ENCODE data around the gene TRMT1L. TPM values are rescaled to one million over a fixed set of nuclear protein-coding genes. Genes with fewer than 3 reads are reported as not detected.
"Not testable (repeated sequence)": the region's sequence is repeated elsewhere in the genome, so short reads cannot be mapped to it uniquely, and the experiment has no call there.

TRMT1L gene
- polyA plus RNA-seq (ENCODE audit: low read depth in 6 of 6) = 10 to 100 TPM; 15.6 to 31.8 (median 22.9) TPM

GRCh38 chr1:185156854-185157598, at the start of gene TRMT1L, which contains the start of gene SWT1:
TRMT1L (minus strand) TSS chr1:185156953; CDS start chr1:185156712, 241 bp downstream.
SWT1 (plus strand) TSS chr1:185157167; CDS start chr1:185160842, 3,675 bp downstream.
- no peaks in the 10 kb centered on the region for H3K9me3 Mint-ChIP-seq
- H3K27me3 Mint-ChIP-seq = no peaks in the 10 kb centered on the region
- H3K4me1 Mint-ChIP-seq = peaks cover 25 to 45% (median 36%) of the 10 kb centered on the region in 3 donors
- ATAC-seq (ENCODE audit: low read depth in 2 of 2) (peak; percentile 77 to 79), DNase-seq (peak; percentile 99)
- peak within 1 kb of the TSS; percentile 99 to 100 (median 100) for H3K27ac Mint-ChIP-seq
- peak within 1 kb of the TSS; percentile 92 to 100 (median 99) for H3K4me3 Mint-ChIP-seq
- peaks cover 0 to 8% of the 10 kb centered on the region in 2 donors for H3K36me3 Mint-ChIP-seq

- Mint-ChIP-seq H3K9me3 (peaks cover 9 to 19% (median 16%) of the 10 kb centered on the region in 7 donors), H3K27ac (no peak overlapping the region), H3K4me3 (no peak overlapping the region), H3K27me3 (no peaks in the 10 kb centered on the region), H3K36me3 (peaks cover 32 to 45% of the 10 kb centered on the region in 2 donors), H3K4me1 (peaks cover 0 to 5% (median 0%) of the 10 kb centered on the region in 3 donors)
- ATAC-seq (ENCODE audit: low read depth in 2 of 2) (no peak), DNase-seq (no peak)
Measured at GRCh38 chr1:185200889-185201288, 44.1 kb upstream of the TRMT1L start.

GRCh38 chr1:185198712-185199111, 42.0 kb upstream of the TRMT1L start:
- not testable (repeated sequence) for H3K27ac Mint-ChIP-seq; H3K4me1 Mint-ChIP-seq; H3K4me3 Mint-ChIP-seq; H3K27me3 Mint-ChIP-seq; DNase-seq; ATAC-seq (ENCODE audit: low read depth in 2 of 2)
- Mint-ChIP-seq H3K36me3 (peaks cover 32 to 45% of the 10 kb centered on the region in 2 donors), H3K9me3 (peaks cover 9 to 20% (median 16%) of the 10 kb centered on the region in 7 donors)

- Mint-ChIP-seq H3K27ac (no peak overlapping the region), H3K9me3 (peaks cover 7 to 17% (median 12%) of the 10 kb centered on the region in 7 donors), H3K4me1 (no peaks in the 10 kb centered on the region), H3K27me3 (no peaks in the 10 kb centered on the region), H3K4me3 (no peak overlapping the region), H3K36me3 (peaks cover 17 to 26% of the 10 kb centered on the region in 2 donors)
- no peak for ATAC-seq (ENCODE audit: low read depth in 2 of 2)
- no peak for DNase-seq
Measured at GRCh38 chr1:185193756-185194155, 37.0 kb upstream of the TRMT1L start.

- Mint-ChIP-seq H3K27me3 (no peaks in the 10 kb centered on the region), H3K36me3 (peaks cover 6 to 13% of the 10 kb centered on the region in 2 donors), H3K4me3 (peak overlapping the region in 4 of 8 donors; percentile 32 to 61 (median 56)), H3K4me1 (peaks cover 5 to 9% (median 9%) of the 10 kb centered on the region in 3 donors), H3K9me3 (no peaks in the 10 kb centered on the region), H3K27ac (peak overlapping the region in 3 of 6 donors; percentile 38 to 75 (median 56))
- ATAC-seq (ENCODE audit: low read depth in 2 of 2) (peak; percentile 87 to 90), DNase-seq (peak; percentile 62)
Measured at GRCh38 chr1:185170291-185170848, 13.6 kb upstream of the TRMT1L start.

- no peak for DNase-seq
Measured at GRCh38 chr1:185166106-185166505, 9.4 kb upstream of the TRMT1L start.

GRCh38 chr1:185162491-185162890, 5.7 kb upstream of the TRMT1L start:
- ATAC-seq (ENCODE audit: low read depth in 2 of 2) = no peak
- H3K9me3 Mint-ChIP-seq = no peaks in the 10 kb centered on the region
- peak overlapping the region in 1 of 8 donors; percentile 49 for H3K4me3 Mint-ChIP-seq
- no peaks in the 10 kb centered on the region for H3K27me3 Mint-ChIP-seq
- no peak overlapping the region for H3K27ac Mint-ChIP-seq
- no peak for DNase-seq
- peaks cover 0 to 7% of the 10 kb centered on the region in 2 donors for H3K36me3 Mint-ChIP-seq
- peaks cover 13 to 19% (median 16%) of the 10 kb centered on the region in 3 donors for H3K4me1 Mint-ChIP-seq

More at GRCh38 chr1:185166106-185166505, 9.4 kb upstream of the TRMT1L start:
- no peaks in the 10 kb centered on the region for H3K27me3 Mint-ChIP-seq
- H3K27ac Mint-ChIP-seq = peak overlapping the region in 1 of 6 donors; percentile 48
- peaks cover 6 to 7% of the 10 kb centered on the region in 2 donors for H3K36me3 Mint-ChIP-seq
- H3K4me3 Mint-ChIP-seq = peak overlapping the region in 1 of 8 donors; percentile 40
- H3K4me1 Mint-ChIP-seq = peaks cover 9 to 10% (median 9%) of the 10 kb centered on the region in 3 donors
- H3K9me3 Mint-ChIP-seq = no peaks in the 10 kb centered on the region
- ATAC-seq (ENCODE audit: low read depth in 2 of 2) = no peak

- Mint-ChIP-seq H3K4me1 (peaks cover 8 to 22% (median 20%) of the 10 kb centered on the region in 3 donors), H3K27me3 (no peaks in the 10 kb centered on the region), H3K9me3 (no peaks in the 10 kb centered on the region), H3K27ac (peak overlapping the region in 2 of 6 donors; percentile 7 to 30), H3K36me3 (peaks cover 0 to 8% of the 10 kb centered on the region in 2 donors), H3K4me3 (peak overlapping the region in 1 of 8 donors; percentile 32)
- no peak for DNase-seq
- ATAC-seq (ENCODE audit: low read depth in 2 of 2) = no peak
Measured at GRCh38 chr1:185159966-185160365, 3.2 kb upstream of the TRMT1L start.

- H3K4me1 Mint-ChIP-seq = peaks cover 10 to 30% (median 21%) of the 10 kb centered on the region in 3 donors
- H3K4me3 Mint-ChIP-seq = peak overlapping the region in 3 of 8 donors; percentile 61 to 100 (median 65)
- no peaks in the 10 kb centered on the region for H3K9me3 Mint-ChIP-seq
- ATAC-seq (ENCODE audit: low read depth in 2 of 2) (no peak), DNase-seq (no peak)
- peaks cover 0 to 8% of the 10 kb centered on the region in 2 donors for H3K36me3 Mint-ChIP-seq
- no peak overlapping the region for H3K27ac Mint-ChIP-seq
- H3K27me3 Mint-ChIP-seq = no peaks in the 10 kb centered on the region
Measured at GRCh38 chr1:185158800-185159199, 2.0 kb upstream of the TRMT1L start.

- Mint-ChIP-seq H3K27ac (peak overlapping the region; percentile 99 to 100 (median 100)), H3K4me1 (peaks cover 17 to 37% (median 29%) of the 10 kb centered on the region in 3 donors), H3K27me3 (no peaks in the 10 kb centered on the region), H3K36me3 (peaks cover 0 to 8% of the 10 kb centered on the region in 2 donors), H3K4me3 (peak overlapping the region; percentile 92 to 100 (median 99)), H3K9me3 (no peaks in the 10 kb centered on the region)
- DNase-seq (no peak), ATAC-seq (ENCODE audit: low read depth in 2 of 2) (no peak)
Measured at GRCh38 chr1:185157599-185158412, 1.1 kb upstream of the TRMT1L start.

- Mint-ChIP-seq H3K27ac (peak overlapping the region; percentile 99 to 100 (median 100)), H3K9me3 (no peaks in the 10 kb centered on the region), H3K4me3 (peak overlapping the region; percentile 92 to 100 (median 99)), H3K36me3 (peaks cover 0 to 8% of the 10 kb centered on the region in 2 donors), H3K27me3 (no peaks in the 10 kb centered on the region), H3K4me1 (peaks cover 25 to 45% (median 34%) of the 10 kb centered on the region in 3 donors)
- DNase-seq (no peak), ATAC-seq (ENCODE audit: low read depth in 2 of 2) (peak; percentile 7 to 10)
Measured at GRCh38 chr1:185156288-185156853, 382 bp downstream of the TRMT1L start.

- H3K27me3 Mint-ChIP-seq = no peaks in the 10 kb centered on the region
- H3K9me3 Mint-ChIP-seq = no peaks in the 10 kb centered on the region
- H3K27ac Mint-ChIP-seq = peak overlapping the region; percentile 99 to 100 (median 100)
- peak; percentile 80 for DNase-seq
- ATAC-seq (ENCODE audit: low read depth in 2 of 2) = peak; percentile 45 to 51
- H3K36me3 Mint-ChIP-seq = peaks cover 0 to 8% of the 10 kb centered on the region in 2 donors
- peak overlapping the region; percentile 92 to 100 (median 99) for H3K4me3 Mint-ChIP-seq
- peaks cover 25 to 45% (median 32%) of the 10 kb centered on the region in 3 donors for H3K4me1 Mint-ChIP-seq
Measured at GRCh38 chr1:185155600-185156287, 1.0 kb downstream of the TRMT1L start.
